DMS153 treated with DMSO at 0.1 percent for 48 hours (cell line): ENCODE measurements around the gene MAN2A1.

ENCODE experiments used
- DNase-seq: peaks from one replicate; lab custom pipeline; 2025; ENCODE audit not compliant: unreplicated experiment; lab: John Stamatoyannopoulos, UW

The MAN2A1 gene

GRCh38 chr5:109689740-109690241 is at the start of gene MAN2A1:
MAN2A1 (plus strand) TSS chr5:109689927; CDS start chr5:109690418, 491 bp downstream.
- no peak for DNase-seq

DNA sequence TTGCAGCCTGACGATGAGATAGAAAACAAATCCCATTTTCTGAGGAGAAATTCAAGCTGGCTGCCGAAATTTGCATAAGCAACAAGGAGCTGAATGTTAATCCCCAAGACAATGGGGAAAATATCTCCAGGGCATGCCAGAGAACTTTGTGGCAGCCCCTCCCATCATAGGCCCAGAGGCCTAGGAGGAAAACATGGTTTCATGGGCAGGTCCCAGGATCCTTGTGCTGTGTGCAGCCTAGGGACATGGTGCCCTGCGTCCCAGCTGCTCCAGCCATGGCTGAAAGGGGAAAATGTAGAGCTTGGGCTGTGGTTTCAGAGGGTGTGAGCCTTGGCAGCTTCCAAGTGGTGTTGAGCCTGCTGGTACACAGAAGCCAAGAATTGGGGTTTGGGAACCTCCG is 48.8 kb upstream of the MAN2A1 start:
- DNase-seq = no peak

GRCh38 chr5:109643791-109644350 is 45.9 kb upstream of the MAN2A1 start:
- DNase-seq = no peak

- DNase-seq = no peak
Observed at GRCh38 chr5:109644829-109645228, 44.9 kb upstream of the MAN2A1 start.

- DNase-seq = no peak
Observed at GRCh38 chr5:109645707-109646192, 44.0 kb upstream of the MAN2A1 start.

DNA sequence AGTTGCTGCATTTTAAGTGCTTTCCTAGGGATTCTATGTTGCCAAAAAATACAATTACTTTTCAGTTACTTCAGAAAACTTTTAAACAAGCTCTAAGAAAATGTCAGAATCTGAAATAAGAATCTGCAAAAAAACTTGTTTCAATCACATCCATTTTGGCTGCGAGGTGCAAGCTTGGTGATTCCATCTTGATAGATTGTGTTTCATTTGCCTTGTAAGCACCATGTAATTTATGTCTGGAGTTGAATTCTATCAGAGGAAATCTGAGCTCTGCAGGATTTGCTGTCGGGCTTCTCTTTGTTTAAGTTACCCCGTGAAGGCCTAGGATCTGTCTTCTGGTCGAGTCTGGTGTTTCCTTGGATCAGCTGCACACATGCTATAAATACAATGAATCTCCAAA is 40.4 kb upstream of the MAN2A1 start:
- no peak for DNase-seq

- DNase-seq = no peak
Observed at GRCh38 chr5:109650493-109650892, 39.2 kb upstream of the MAN2A1 start.

DNA sequence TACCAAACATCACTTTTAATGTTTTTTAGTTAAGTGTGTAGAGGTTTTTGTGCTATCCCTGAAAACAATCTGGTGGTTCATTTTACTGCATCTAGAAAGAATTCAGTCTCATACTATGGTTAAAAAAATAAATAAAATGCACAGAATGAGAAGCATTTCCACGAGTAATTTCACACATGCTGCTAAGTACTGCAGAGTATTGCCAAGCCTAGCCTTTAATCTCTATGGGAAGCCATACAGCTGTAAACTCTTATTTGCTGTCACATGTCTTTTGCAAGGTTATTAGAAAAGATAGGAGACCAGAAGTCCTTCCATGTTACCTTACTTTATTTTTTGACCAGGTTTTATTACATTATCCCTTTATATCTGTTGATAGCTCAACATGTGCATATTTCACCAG is 37.6 kb upstream of the MAN2A1 start:
- no peak for DNase-seq

GRCh38 chr5:109653042-109653441 is 36.7 kb upstream of the MAN2A1 start:
- DNase-seq = no peak

DNA sequence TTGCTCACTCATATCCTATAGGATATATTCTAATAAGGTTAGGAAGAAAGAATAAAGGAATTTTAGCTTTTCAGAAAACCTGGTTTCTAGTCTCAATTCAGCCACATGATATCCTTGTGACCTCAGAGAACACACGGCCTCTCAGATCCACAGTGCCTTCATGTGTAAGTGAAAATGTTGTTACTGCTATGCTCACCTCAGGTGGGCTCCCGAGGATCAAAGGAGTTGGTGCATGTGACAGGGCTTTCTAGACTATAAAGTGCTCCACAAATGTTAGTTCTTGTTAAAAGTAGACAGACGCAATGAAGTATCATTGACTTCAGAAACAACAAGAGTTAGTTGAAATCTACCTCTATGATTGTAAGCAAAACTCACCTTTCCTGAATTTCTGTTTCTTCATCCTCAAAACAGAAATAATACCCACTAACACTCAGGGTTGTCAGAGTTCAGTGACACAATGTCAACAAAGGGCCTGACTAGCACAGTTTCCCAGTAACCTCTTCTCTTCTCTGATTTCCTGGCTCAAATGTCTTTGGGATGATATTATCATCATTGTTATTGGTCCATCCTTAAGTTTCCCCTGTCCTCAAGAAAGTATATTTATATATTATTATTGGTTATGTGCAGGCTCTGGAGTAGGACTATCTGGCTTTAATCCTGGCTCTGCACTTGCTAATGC is 36.0 kb upstream of the MAN2A1 start:
- DNase-seq = no peak

GRCh38 chr5:109654455-109654854 is 35.3 kb upstream of the MAN2A1 start:
- no peak for DNase-seq

DNA sequence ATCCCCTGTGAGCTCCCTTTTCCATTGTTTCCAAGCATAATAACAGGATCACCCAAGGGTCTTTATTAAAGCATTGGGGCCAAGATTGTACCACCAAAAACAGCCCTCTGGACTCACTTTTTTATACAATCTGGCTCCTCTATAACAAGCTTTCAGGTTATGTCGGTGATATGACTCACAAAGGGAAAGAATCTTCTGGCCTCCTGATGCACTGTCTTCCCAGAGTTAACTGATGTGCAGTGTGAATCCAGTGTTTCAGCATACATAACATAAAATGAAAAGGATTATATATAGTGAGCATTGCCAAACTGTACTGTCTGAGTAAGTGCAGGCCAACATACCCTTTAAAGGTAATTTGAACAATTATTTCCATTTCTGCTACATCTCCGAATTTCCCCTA is 33.9 kb upstream of the MAN2A1 start:
- DNase-seq = no peak

GRCh38 chr5:109656829-109657228 is 32.9 kb upstream of the MAN2A1 start:
- DNase-seq = no peak

DNA sequence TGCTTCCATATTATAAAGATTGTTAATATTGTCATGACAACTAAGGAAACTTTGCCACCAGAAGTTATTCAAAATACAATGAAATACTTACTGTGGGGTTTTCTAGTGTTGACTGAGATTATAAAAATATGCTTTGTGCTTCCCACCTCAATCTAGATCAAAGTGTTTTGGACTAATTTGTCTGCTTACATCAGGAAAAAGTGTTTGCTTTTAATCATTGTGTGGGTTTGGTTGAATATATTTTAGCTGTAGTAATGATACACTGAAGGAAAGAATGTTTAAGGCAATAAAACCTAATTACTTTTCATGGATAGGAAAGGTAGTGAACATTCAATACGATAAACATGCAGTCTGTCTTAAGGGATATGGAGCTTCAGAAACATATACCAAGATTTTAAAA is 29.8 kb upstream of the MAN2A1 start:
- no peak for DNase-seq

DNA sequence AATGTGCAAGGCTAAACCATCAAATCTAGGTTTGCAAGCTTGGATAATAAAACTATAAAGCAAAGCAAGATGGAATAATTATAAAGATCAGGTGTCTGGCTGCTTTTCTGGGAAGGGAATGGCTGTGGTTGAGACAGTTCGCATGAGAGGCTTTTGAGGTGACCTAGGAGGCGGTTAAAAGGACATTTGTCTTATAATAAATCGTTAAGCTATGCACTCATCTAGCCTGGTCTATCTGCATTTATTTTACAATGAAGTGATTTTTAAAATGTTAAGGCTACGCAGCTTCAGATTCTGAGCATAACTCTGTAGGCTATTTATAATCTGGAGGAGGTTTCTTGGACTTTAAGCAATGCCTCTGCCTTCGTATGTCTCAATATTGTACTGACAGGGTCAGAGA is 29.4 kb upstream of the MAN2A1 start:
- no peak for DNase-seq

DNA sequence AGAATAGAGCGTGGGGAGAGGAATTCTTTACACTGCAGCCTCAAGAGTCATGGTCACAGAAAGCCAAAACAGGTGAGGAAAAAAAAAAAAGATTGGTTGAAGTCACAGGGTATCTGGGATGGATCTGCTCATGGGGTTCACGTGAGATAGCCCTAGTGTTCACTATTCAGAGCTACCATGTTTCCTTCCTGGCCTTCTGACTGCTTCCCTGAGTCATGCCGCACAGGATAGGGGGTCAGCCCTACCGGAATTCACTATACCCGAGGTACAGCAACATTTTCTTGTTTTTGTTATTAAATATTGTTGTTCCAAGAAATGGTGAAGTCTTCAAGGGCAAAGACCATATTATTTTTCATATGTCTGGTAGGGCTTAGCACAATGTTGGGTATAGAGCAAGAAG is 21.5 kb upstream of the MAN2A1 start:
- DNase-seq = no peak

GRCh38 chr5:109668668-109669422 is 20.9 kb upstream of the MAN2A1 start:
- no peak for DNase-seq

GRCh38 chr5:109669991-109670706 is 19.6 kb upstream of the MAN2A1 start:
- no peak for DNase-seq

DNA sequence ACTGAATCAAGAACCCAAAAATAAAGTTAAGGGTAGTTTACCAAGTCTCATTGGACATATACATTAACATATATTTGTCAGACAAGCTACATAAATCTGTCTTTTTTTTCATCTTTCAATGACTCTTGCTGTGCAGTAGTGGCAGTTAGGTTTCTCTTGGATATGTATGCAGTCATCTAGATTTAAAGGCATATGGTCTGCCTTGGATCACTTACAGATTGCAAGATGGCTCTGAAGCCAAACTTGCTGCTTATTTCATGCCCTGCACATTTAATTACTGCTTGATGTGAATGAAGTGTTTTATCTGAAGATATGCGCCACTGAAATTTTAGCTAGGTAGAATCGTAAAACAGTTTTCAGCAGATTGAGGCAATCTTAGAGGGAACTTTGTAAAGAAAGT is 18.6 kb upstream of the MAN2A1 start:
- DNase-seq = no peak

- no peak for DNase-seq
Observed at GRCh38 chr5:109674596-109674995, 15.1 kb upstream of the MAN2A1 start.

DNA sequence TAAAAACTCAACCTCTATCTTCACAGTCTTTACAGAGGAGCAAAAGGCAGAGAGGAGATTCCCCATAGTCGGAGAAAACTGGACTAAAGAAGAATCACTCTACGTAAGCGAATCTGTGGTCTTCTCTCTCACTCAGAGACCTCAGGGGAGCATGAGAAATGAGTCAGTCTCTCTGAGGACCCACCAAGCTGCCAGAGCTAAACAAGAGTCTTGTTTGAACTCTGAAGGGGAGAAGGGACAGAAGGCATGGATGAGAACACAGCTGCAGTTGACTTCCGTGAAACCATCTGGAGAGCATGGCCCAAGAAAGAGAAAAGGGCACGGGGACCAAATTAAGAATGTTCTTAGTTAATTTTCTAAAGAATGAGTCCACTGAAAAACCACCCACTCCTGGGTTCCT is 12.8 kb upstream of the MAN2A1 start:
- DNase-seq = no peak
